HG03159 (cell line): ENCODE data around the gene BET1.

Experiments
- ATAC-seq: cut with Tn5 transposase; IDR thresholded peaks from one replicate; pipeline ENCODE4 v1.9.1; 2021; ENCODE audit warnings: mild to moderate bottlenecking, moderate library complexity; ENCODE audit not compliant: unreplicated experiment

BET1 gene

GRCh38 chr7:93960986-93961385, 43.2 kb downstream of the BET1 start:
- no peak for ATAC-seq

DNA sequence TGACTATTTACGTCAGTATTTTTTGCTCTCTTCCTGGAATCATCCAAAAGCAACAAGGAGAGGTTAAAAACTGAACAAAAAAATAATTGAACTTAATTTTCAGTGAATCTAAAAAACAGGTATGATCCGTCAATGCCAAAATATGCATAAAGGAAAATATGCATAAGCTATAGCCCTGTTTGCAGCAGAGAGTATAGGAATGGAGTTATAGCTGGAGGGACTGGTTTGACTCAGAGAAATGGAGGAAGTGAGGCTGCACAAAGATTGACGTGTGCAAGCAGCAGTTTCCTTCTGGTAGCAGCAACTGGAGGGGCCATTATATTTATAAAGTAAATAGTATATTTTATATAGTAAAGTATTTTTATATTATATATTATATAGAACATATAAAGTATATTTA, 45.5 kb downstream of the BET1 start:
- ATAC-seq = peak; percentile 47

- no peak for ATAC-seq
Observed at GRCh38 chr7:93958216-93958615, 45.9 kb downstream of the BET1 start.

- no peak for ATAC-seq
Observed at GRCh38 chr7:93957767-93958166, 46.4 kb downstream of the BET1 start.

DNA sequence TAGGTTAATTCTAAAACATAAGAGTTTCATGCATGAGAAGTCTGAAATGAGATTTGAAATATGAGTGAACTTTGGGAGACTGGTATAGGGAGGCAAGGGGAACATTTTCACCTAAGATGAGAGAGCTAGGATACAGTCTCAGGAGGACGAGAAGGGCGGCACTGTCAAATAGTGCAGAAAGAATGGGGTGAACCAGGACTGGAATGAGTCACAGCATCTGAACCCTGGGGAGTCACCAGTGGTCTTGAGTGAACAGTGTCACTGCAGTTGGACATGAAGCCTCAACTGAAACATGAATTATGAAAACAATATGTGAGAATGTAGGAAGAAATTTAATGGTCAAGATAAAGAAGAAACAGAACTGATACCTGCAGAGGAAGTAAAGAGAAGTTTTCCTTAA, 48.9 kb downstream of the BET1 start:
- ATAC-seq = peak; percentile 75

DNA sequence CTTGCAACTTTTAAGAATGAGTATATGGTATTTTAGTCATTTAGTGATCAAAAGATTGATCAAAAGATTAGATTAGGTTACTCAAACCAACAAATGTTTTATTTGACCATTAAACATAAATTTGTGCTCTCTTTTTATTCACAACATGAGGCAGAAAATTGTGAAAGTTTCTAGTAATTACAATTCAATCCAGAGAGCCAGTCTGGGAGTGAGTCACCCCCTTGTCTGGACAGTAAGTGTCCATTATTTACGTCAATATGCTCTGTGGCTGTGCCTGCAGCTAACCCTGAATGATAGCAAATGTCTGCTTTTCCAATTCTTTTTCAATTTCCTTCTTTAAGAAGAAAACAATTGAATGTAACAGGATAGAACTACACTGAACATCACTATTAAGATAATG, 54.7 kb downstream of the BET1 start:
- ATAC-seq = no peak

- no peak for ATAC-seq
Observed at GRCh38 chr7:93948873-93949272, 55.3 kb downstream of the BET1 start.

- ATAC-seq = no peak
Observed at GRCh38 chr7:93948106-93948505, 56.0 kb downstream of the BET1 start.

- no peak for ATAC-seq
Observed at GRCh38 chr7:93945756-93946535, 58.2 kb downstream of the BET1 start.

DNA sequence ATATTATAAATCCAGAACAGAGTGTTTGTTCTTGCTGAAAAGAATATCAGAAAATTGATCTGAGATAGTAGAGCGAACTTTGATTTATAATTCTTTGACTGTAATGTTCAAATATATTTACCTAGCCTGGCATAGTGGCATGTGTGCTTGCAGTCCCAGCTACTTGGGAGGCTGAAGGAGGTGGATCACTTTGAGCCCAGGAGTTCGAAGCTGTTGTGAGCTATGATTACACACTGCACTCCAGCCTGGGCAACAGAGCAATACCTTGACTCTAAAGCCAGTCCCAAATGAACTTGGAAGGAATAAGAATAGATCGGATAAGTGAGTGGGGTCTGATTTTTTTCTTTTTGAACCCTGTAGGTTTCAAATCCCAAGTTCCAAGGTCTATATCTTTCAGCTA, 59.1 kb downstream of the BET1 start:
- no peak for ATAC-seq

GRCh38 chr7:93944673-93945072, 59.5 kb downstream of the BET1 start:
- ATAC-seq = no peak

DNA sequence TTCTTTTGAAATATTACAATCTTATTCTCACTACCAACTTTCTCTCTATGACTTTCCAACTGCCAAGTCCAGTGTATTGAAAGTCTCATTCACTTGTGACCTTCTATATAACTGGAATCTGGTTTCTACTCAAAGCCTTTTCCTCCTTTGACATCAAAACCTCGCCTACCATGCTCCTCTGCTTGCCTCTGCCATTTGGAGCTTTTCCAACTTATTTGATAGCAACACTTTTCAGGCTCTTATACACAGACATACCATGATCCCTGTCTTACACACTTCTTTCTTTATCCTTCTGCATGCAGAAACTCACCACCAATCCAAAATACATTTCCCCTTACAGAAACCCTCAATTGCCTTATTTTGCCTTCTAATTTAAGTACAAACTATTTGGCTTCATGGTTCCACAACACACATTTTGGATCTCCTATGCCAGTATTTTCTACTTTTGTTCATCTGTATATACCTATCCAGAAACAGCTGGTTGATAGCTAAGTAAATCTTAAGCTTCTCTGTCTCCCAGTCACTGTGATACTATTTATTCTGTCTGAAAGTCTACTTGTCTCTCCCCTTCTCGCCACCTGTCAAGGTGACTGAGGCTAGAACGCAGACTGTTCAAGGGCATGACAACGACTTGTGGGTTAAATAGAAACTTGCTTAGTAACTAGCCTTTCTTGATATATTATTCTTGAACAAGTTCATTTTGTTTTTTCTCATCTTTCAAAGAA, 60.2 kb downstream of the BET1 start:
- ATAC-seq = no peak
